OCI-LY3 (cell line): ENCODE data around the gene OPCML.

Experiments used
- H2AFZ ChIP-seq: fragments of 200-600, 300-600 bp; shearing (Covaris generic); 2 replicates; pipeline ENCODE4 v1.6.0; 2014; ENCODE audit warnings: antibody characterized with exemption, low read depth, low read length
- H3K27ac ChIP-seq: fragments of 200-600, 300-600 bp; sonication (generic); 2 replicates; pipeline ENCODE4 v1.5.1; 2014; ENCODE audit warnings: mild to moderate bottlenecking, low read length, moderate library complexity, mixed read lengths
- H3K27me3 ChIP-seq: fragments of 200-600, 300-600 bp; sonication (generic); 2 replicates; pipeline ENCODE4 v1.6.1; 2014; ENCODE audit warnings: low read depth, low read length, mixed read lengths
- H3K36me3 ChIP-seq: fragments of 200-600, 300-600 bp; sonication (generic); replicated peaks from 2 replicates; pipeline ENCODE3; 2014; ENCODE audit warnings: low read depth, low read length, mixed read lengths
- H3K4me1 ChIP-seq: fragments of 300-600, 200-600 bp; sonication (generic); 2 replicates; pipeline ENCODE4 v1.6.1; 2014; ENCODE audit warnings: low read length, mixed read lengths
- H3K4me2 ChIP-seq: fragments of 200-600, 300-600 bp; sonication (generic); 2 replicates; pipeline ENCODE4 v1.6.1; 2014; ENCODE audit warnings: low read length, mixed read lengths
- H3K4me3 ChIP-seq: fragments of 300-600, 200-600 bp; sonication (generic); 2 replicates; pipeline ENCODE4 v1.5.1; 2014; ENCODE audit warnings: antibody characterized with exemption, mild to moderate bottlenecking, low read length, moderate library complexity
- H3K79me2 ChIP-seq: fragments of 300-600, 200-600 bp; shearing (Covaris generic); 2 replicates; pipeline ENCODE4 v1.6.1; 2014; ENCODE audit warnings: mild to moderate bottlenecking, low read length, mixed read lengths
- H3K9ac ChIP-seq: fragments of 300-600, 200-600 bp; shearing (Covaris generic); 2 replicates; pipeline ENCODE4 v1.6.0; 2014; ENCODE audit warnings: mild to moderate bottlenecking, low read length, moderate library complexity
- H3K9me3 ChIP-seq: fragments of 200-600, 300-600 bp; shearing (Covaris generic); 2 replicates; pipeline ENCODE4 v1.6.1; 2014; ENCODE audit warnings: low read length, mixed read lengths; ENCODE audit not compliant: insufficient read depth
- H4K20me1 ChIP-seq: fragments of 200-600, 300-600 bp; sonication (generic); 2 replicates; pipeline ENCODE4 v1.6.1; 2016; ENCODE audit warnings: low read length, mixed read lengths; ENCODE audit not compliant: insufficient read depth
- EZH2phosphoT487 ChIP-seq: fragments of 200-600 bp; shearing (Covaris generic); IDR thresholded peaks from 2 replicates; pipeline ENCODE4 v1.6.1; 2018; ENCODE audit warnings: antibody characterized with exemption, mixed run types, low read depth
- TF ChIP-seq, protein P1 (sequence below): fragments of 200-600, 300-600 bp; sonication (generic); IDR thresholded peaks from 2 replicates; pipeline ENCODE4 v1.5.1; 2014; ENCODE audit warnings: antibody characterized with exemption, low read length, low read depth

Gene OPCML

DNA sequence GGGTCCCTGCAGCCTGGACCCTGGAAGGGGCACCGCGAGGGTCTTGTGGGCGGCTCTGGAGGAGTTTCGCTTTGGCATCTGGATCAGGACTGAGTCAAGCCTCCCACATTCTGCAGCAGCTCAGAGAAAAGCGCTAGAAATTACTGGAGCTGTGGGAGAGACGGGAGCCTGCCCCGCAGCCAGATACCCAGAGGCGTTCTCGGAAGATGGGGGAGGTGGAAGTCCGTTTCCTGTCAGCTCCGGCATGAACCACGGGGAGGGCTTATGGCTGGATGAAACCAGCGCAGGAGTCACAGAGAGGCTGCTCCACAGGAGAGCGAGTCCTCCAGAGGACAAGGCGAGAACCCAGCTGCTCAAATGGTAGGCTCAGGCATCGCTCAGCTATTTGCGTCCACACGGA, 379.3 kb downstream of the OPCML start:
- no peak overlapping the region for H3K9ac ChIP-seq
- no peak overlapping the region for H2AFZ ChIP-seq
- H3K4me3 ChIP-seq, result no peak overlapping the region
- no peaks in the 10 kb centered on the region for H3K9me3 ChIP-seq
- no peaks in the 10 kb centered on the region for H3K79me2 ChIP-seq
- H3K27me3 ChIP-seq, result peaks cover 16% of the 10 kb centered on the region
- H3K4me2 ChIP-seq, result no peak overlapping the region
- TF ChIP-seq, protein P1, sequence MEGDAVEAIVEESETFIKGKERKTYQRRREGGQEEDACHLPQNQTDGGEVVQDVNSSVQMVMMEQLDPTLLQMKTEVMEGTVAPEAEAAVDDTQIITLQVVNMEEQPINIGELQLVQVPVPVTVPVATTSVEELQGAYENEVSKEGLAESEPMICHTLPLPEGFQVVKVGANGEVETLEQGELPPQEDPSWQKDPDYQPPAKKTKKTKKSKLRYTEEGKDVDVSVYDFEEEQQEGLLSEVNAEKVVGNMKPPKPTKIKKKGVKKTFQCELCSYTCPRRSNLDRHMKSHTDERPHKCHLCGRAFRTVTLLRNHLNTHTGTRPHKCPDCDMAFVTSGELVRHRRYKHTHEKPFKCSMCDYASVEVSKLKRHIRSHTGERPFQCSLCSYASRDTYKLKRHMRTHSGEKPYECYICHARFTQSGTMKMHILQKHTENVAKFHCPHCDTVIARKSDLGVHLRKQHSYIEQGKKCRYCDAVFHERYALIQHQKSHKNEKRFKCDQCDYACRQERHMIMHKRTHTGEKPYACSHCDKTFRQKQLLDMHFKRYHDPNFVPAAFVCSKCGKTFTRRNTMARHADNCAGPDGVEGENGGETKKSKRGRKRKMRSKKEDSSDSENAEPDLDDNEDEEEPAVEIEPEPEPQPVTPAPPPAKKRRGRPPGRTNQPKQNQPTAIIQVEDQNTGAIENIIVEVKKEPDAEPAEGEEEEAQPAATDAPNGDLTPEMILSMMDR, result no peak
- no peak for TF ChIP-seq EZH2phosphoT487
- H4K20me1 ChIP-seq, result no peaks in the 10 kb centered on the region
- no peaks in the 10 kb centered on the region for H3K4me1 ChIP-seq
- no peaks in the 10 kb centered on the region for H3K36me3 ChIP-seq
- H3K27ac ChIP-seq, result no peak overlapping the region

DNA sequence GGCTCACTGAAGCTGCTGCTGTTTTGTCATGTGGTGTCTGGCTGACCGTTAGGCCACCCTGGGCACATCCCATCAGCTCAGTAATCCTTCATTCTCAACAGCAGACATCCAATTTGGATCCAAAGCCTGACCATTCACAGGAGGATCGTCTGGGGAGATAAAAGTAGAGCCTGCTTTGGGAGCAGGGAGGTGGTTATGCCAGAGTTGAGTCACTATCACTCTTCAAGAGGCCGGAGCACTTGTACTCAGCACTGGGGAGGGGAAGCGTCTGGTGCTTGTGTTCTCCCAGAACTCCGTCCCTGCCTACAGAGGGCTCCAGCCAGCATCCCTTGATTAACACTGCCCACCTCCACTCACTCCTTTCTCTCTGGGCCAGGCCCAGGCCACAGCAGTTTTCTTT, 382.6 kb downstream of the OPCML start:
- Histone ChIP-seq H3K27me3 (peaks cover 6% of the 10 kb centered on the region; the same call in 1 of the 2 replicates), H3K79me2 (no peaks in the 10 kb centered on the region), H3K36me3 (no peaks in the 10 kb centered on the region), H3K4me1 (no peaks in the 10 kb centered on the region), H3K27ac (no peak overlapping the region), H3K4me2 (no peak overlapping the region), H3K9ac (no peak overlapping the region), H4K20me1 (no peaks in the 10 kb centered on the region), H3K4me3 (no peak overlapping the region), H3K9me3 (no peaks in the 10 kb centered on the region), H2AFZ (no peak overlapping the region)
- TF ChIP-seq EZH2phosphoT487, result no peak
- TF ChIP-seq, protein P1, result no peak

DNA sequence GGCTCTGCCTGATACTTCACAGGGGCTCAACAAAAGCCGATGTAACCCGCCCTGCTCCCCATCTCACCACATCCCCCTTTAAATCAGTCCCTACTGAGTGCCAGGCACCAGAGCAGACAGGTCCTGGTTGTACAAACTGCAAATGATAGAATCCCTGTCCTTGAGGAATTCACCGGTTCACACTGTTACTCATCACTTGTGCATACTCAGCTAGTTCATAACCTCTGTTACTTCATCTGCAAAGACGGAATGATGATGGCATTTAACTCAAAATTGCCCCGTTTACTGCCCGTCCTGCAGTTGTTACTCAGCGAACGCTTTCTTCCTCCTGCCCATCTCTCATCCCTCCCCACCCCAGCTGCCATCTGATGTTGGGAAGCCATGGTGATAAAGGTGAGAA, 384.7 kb downstream of the OPCML start:
- Histone ChIP-seq H3K27me3 (peaks cover 11% of the 10 kb centered on the region), H2AFZ (no peak overlapping the region), H3K4me2 (no peak overlapping the region), H3K9me3 (no peaks in the 10 kb centered on the region), H3K36me3 (no peaks in the 10 kb centered on the region), H3K4me3 (no peak overlapping the region), H4K20me1 (no peaks in the 10 kb centered on the region), H3K4me1 (no peaks in the 10 kb centered on the region), H3K79me2 (no peaks in the 10 kb centered on the region), H3K27ac (no peak overlapping the region), H3K9ac (no peak overlapping the region)
- no peak for TF ChIP-seq EZH2phosphoT487
- TF ChIP-seq, protein P1, result no peak

DNA sequence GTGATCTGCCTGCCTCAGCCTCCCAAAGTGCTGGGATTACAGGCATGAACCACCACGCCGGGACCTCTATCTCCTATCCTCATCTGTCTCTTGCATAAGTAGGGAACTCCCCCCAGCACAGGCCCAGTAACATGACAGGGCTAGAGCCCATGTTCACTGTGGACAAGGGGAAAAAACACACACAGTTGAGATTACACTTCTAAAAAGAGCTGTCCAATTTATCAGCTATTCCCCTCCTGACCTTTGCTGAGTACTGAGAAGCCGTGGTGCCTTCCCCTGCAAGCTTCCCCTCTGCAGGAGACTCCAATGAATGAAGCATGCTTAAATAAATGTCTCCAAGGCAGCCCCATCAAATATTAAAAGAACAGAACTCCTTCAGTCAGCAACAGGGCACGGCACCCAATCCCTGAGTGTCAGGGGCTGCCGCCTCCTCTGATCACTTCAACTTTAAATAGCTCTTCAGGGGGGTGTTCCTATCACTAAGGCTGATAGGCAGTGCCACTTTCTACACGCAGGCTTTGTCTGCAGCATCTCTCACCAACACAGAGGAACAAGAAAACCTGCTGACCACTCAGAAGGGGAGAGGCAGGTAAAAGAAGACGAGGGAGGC, 385.5 kb downstream of the OPCML start:
- Histone ChIP-seq H3K36me3 (no peaks in the 10 kb centered on the region), H3K4me1 (no peaks in the 10 kb centered on the region), H3K79me2 (no peaks in the 10 kb centered on the region), H3K4me3 (no peak overlapping the region), H3K4me2 (no peak overlapping the region), H4K20me1 (no peaks in the 10 kb centered on the region), H3K9me3 (no peaks in the 10 kb centered on the region), H2AFZ (no peak overlapping the region), H3K9ac (no peak overlapping the region), H3K27me3 (peaks cover 11% of the 10 kb centered on the region), H3K27ac (no peak overlapping the region)
- TF ChIP-seq, protein P1, result no peak
- TF ChIP-seq EZH2phosphoT487, result no peak
